ENCODE measurements around the gene TXNRD3. TPM values are rescaled to one million over a fixed set of nuclear protein-coding genes. Genes with fewer than 3 reads are reported as not detected.

Gene TXNRD3
- total RNA-seq, 4 donors from 2014 or later: 7.8 to 14.7 (median 9.4) TPM

GRCh38 chr3:126621171-126621570 is 33.8 kb downstream of the TXNRD3 start:
- H3K36me3 ChIP-seq: peaks cover 0 to 49% (median 0%) of the 10 kb centered on the region in 3 donors
- TF ChIP-seq POLR2A (IDR thresholded peaks at IDR 0.05) (no peak), CTCF (IDR thresholded peaks at IDR 0.05) (no peak)
- H3K4me1 ChIP-seq: no peaks in the 10 kb centered on the region
- DNase-seq: no peak
- no peaks in the 10 kb centered on the region for H3K9me3 ChIP-seq
- intact Hi-C loops (cut with DNase I): no loop called here
- no peak overlapping the region for H3K4me3 ChIP-seq
- H3K27me3 ChIP-seq: no peaks in the 10 kb centered on the region
- no peak overlapping the region for H3K27ac ChIP-seq
- WGBS, 2 donors: 88 to 100% methylated on average over 1 of the region's 1 CpG

- H3K4me1 ChIP-seq: no peaks in the 10 kb centered on the region
- H3K4me3 ChIP-seq: no peak overlapping the region
- H3K27me3 ChIP-seq: no peaks in the 10 kb centered on the region
- TF ChIP-seq POLR2A (IDR thresholded peaks at IDR 0.05) (no peak), CTCF (IDR thresholded peaks at IDR 0.05) (no peak)
- H3K27ac ChIP-seq: no peak overlapping the region
- WGBS, 2 donors: 88 to 93% methylated on average over 7 of the region's 7 CpGs
- peaks cover 0 to 51% (median 0%) of the 10 kb centered on the region in 3 donors for H3K36me3 ChIP-seq
- no peaks in the 10 kb centered on the region for H3K9me3 ChIP-seq
- DNase-seq: no peak
- intact Hi-C loops (cut with DNase I): no loop called here
These were observed 34.2 kb downstream of the TXNRD3 start for GRCh38 chr3:126620738-126621137.

DNA sequence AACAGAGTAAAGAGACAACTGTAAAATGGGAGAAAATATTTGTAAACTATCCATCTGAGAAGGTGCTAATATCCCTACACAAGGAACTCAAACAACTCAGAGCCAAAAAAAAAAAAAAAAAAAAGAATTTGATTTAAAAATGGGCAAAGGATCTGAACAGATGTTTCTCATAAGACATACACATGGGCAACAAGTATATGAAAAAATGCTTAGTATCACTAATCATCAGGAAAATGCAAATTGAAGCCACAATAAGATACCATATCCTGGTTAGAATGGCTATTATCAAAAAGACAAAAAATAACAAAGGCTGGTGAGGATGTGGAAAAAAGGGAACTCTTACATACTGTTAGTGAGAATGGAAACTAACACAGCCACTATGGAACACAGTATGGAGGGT is 36.2 kb downstream of the TXNRD3 start:
- peaks cover 0 to 64% (median 0%) of the 10 kb centered on the region in 3 donors for H3K36me3 ChIP-seq
- intact Hi-C loops (cut with DNase I): no loop called here
- no peaks in the 10 kb centered on the region for H3K27me3 ChIP-seq
- H3K9me3 ChIP-seq: no peaks in the 10 kb centered on the region
- H3K4me1 ChIP-seq: no peaks in the 10 kb centered on the region
- TF ChIP-seq CTCF (IDR thresholded peaks at IDR 0.05): no peak
- no peak for TF ChIP-seq POLR2A (IDR thresholded peaks at IDR 0.05)
- DNase-seq: no peak
- H3K4me3 ChIP-seq: no peak overlapping the region
- no peak overlapping the region for H3K27ac ChIP-seq

DNA sequence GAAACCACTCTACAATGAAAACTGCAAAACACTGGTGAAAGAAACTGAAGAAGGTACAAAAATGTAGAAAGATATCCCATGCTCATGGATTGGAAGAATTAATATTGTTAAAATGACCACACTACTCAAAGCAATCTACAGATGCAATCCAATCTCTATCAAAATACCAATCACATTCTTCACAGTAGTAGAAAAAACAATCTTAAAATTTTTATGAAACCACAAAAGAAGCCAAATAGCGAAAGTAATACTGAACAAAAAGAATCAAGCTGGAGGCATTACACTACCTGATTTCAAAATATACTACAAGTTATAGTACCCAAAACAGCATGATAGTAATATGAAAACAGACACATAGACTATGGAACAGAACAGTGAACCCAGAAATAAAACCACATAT is 36.9 kb downstream of the TXNRD3 start:
- no peaks in the 10 kb centered on the region for H3K9me3 ChIP-seq
- H3K36me3 ChIP-seq: peaks cover 0 to 71% (median 0%) of the 10 kb centered on the region in 3 donors
- no peaks in the 10 kb centered on the region for H3K4me1 ChIP-seq
- TF ChIP-seq POLR2A (IDR thresholded peaks at IDR 0.05): no peak
- no peak for TF ChIP-seq CTCF (IDR thresholded peaks at IDR 0.05)
- H3K4me3 ChIP-seq: no peak overlapping the region
- WGBS, 2 donors: 38 to 91% methylated on average over 1 of the region's 1 CpG
- H3K27ac ChIP-seq: no peak overlapping the region
- DNase-seq: no peak
- no peaks in the 10 kb centered on the region for H3K27me3 ChIP-seq
- intact Hi-C loops (cut with DNase I): no loop called here

GRCh38 chr3:126617571-126617970 is 37.4 kb downstream of the TXNRD3 start:
- no peak for TF ChIP-seq CTCF (IDR thresholded peaks at IDR 0.05)
- TF ChIP-seq POLR2A (IDR thresholded peaks at IDR 0.05): no peak
- H3K4me3 ChIP-seq: no peak overlapping the region
- intact Hi-C loops (cut with DNase I): no loop called here

More at GRCh38 chr3:126617571-126617970, 37.4 kb downstream of the TXNRD3 start:
- Histone ChIP-seq H3K36me3 (peaks cover 0 to 75% (median 0%) of the 10 kb centered on the region in 3 donors), H3K27me3 (no peaks in the 10 kb centered on the region), H3K27ac (no peak overlapping the region), H3K9me3 (no peaks in the 10 kb centered on the region), H3K4me1 (no peaks in the 10 kb centered on the region)
- no peak for DNase-seq
